AG04449 (cell line): ENCODE data around the gene SCN8A.
"Not testable (repeated sequence)": the region's sequence is repeated elsewhere in the genome, so short reads cannot be mapped to it uniquely, and the experiment has no call there.

ENCODE experiments used
- CTCF ChIA-PET: fragments of 350-600 bp; formaldehyde crosslinking; extraction: SDS; loops from one replicate; lab custom pipeline; 2021; ENCODE audit warnings: antibody characterized with exemption; lab: Yijun Ruan, JAX
- POLR2A ChIA-PET: fragments of 400-600, 350-600 bp; formaldehyde crosslinking; extraction: SDS; loops from one replicate; lab custom pipeline; 2020; ENCODE audit warnings: antibody characterized with exemption, inconsistent platforms; lab: Yijun Ruan, JAX
- DNase-seq: peaks from one replicate; pipeline ENCODE4 v3.0.0-alpha.2; 2010; ENCODE audit warnings: low read depth, low spot score
- H3K4me3 ChIP-seq: 2 replicates; pipeline ENCODE4 v1.5.1; 2011; ENCODE audit warnings: low read depth, mild to moderate bottlenecking, control low read depth, low read length
- CTCF ChIP-seq: IDR thresholded peaks from one replicate; pipeline ENCODE4 v1.5.1; 2011; ENCODE audit warnings: mild to moderate bottlenecking, moderate library complexity, low read length, control low read depth, inconsistent platforms; ENCODE audit not compliant: insufficient read depth; ENCODE audit errors: missing control alignments

SCN8A gene

DNA sequence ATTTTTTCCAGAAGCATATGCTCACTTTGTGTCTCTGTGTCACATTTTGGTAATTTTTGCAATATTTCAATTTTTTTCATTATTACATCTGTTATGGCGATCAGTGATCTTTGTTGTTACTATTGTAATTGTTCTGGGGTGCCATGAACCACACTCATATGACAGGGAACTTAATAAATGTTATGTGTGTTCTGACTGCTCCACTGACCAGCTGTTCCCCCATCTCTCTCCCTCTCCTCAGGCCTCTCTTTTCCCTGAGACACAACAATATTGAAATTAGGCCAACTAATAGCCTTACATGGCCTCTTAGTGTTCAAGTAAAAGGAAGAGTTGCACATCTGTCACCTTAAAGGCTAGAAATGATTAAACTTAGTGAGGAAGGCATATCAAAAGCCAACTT is 46.0 kb downstream of the SCN8A start:
- no peak for DNase-seq
- ChIA-PET CTCF (no interaction called here), POLR2A (interaction anchor here (0.6 kb wide), 1 partner anchor 828 kb away, joined by 4 read pairs; no protein-coding TSS in a partner anchor)
- no peak overlapping the region for H3K4me3 ChIP-seq
- no peak for TF ChIP-seq CTCF

DNA sequence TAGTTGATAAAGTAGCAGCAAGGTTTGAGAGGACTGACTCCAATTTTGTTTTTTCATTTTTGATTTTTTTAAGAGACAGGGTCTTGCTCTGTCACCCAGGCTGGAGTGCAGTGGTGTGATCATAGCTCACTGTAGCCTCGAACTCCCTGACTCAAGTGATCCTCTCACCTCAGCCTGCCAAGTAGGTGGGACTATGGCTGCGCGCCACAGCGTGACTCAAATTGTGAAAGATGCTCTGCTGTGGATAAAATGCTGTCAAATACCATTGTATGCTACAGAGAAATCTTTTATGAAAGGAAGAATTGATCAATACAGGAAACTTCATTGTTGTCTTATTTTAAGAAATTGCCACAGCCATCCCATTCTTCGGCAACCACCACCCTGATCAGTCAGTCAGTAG is 48.3 kb downstream of the SCN8A start:
- no peak for DNase-seq
- CTCF ChIA-PET = no interaction called here
- TF ChIP-seq CTCF = no peak
- POLR2A ChIA-PET = no interaction called here
- no peak overlapping the region for H3K4me3 ChIP-seq

DNA sequence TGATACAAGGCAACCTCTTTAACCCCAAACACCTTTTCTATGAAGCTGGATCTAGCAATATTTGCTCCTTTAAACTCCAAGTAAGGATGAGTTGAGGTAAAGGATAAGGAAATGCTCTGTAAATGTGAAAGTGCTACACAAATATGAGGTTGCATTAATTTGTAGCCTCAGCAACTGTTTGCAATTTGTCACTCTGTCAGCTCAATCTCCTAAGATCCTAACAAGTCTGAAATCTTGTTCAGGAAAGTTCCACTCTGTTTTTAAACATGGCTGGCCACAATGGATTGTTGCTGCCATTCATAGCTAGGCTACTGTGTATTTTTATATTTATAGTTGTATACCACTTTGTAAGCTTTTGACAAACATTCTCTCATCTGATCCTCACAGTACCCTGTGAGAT is 51.3 kb downstream of the SCN8A start:
- ChIA-PET POLR2A (no interaction called here), CTCF (interaction anchor here (1.0 to 1.2 kb wide), 3 partner anchors 10 to 46 kb away, joined by 3 read pairs; no protein-coding TSS in a partner anchor)
- no peak for DNase-seq

DNA sequence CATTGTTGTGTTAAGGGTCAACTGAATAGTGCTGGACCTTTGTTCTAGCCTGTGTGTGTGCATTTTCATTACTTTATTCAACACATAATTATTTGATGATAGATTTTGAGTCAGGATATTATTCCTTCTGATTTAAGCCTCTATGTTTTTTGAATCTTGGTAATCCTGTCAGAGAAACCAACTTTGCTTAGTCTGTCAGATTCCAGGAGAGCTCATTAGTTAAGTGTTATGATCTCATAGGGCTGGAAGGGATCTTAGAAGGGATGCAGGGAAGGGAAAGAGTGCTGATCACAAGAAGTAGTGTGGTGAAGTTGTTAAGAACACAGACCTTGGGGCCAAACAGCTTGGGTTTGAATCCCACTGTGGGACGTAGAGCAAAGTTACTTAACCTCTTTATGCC is 52.9 kb downstream of the SCN8A start:
- CTCF ChIA-PET = interaction anchor here (0.6 to 0.9 kb wide), 2 partner anchors 18 to 19 kb away, joined by 3 read pairs; no protein-coding TSS in a partner anchor
- H3K4me3 ChIP-seq = no peak overlapping the region
- no peak for DNase-seq
- POLR2A ChIA-PET = no interaction called here
- no peak for TF ChIP-seq CTCF

More for the DNA sequence above, 51.3 kb downstream of the SCN8A start:
- TF ChIP-seq CTCF = no peak
- no peak overlapping the region for H3K4me3 ChIP-seq

- H3K4me3 ChIP-seq, DNase-seq, POLR2A ChIA-PET: not testable (repeated sequence)
- CTCF ChIA-PET = interaction anchor here (0.6 kb wide), 1 partner anchor 19 kb away, joined by 3 read pairs; no protein-coding TSS in a partner anchor
Observed at GRCh38 chr12:51644691-51645090, 53.7 kb downstream of the SCN8A start.

GRCh38 chr12:51645961-51646360 is 54.9 kb downstream of the SCN8A start:
- no peak overlapping the region for H3K4me3 ChIP-seq
- DNase-seq = no peak
- no peak for TF ChIP-seq CTCF
- CTCF ChIA-PET = no interaction called here
- POLR2A ChIA-PET = no interaction called here

DNA sequence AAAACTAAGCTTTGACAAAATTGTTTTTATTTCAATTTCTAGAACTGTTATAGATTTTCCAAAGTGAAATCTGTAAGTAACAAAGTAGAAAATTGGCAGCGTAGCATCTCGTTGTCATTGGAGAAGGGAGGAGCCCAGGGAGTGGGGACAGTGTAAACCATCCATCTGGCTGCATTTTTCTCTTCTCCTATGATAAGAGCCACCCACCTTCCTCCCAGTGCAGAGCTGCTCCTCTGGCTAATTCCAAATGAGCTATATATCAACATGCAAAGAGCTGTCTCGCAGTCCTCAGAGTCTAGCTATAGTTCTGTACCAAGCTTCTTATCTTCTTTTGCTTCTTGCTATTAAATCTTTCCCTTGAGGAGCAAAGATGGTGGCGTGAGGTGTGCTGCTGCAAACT is 56.6 kb downstream of the SCN8A start:
- H3K4me3 ChIP-seq = no peak overlapping the region
- TF ChIP-seq CTCF = no peak
- ChIA-PET CTCF (interaction anchor here (0.9 to 1.2 kb wide), 2 partner anchors 21 to 30 kb away, joined by 3 to 4 read pairs; no protein-coding TSS in a partner anchor), POLR2A (no interaction called here)
- DNase-seq = no peak
